Karpas-422 (cell line): ENCODE results near the gene SHC4. TPM values are rescaled to one million over a fixed set of nuclear protein-coding genes. Genes with fewer than 3 reads are reported as not detected.

ENCODE experiments used
- DNase-seq: peaks from one replicate; pipeline ENCODE4 v3.0.0-alpha.2; 2015
- H2AFZ ChIP-seq: fragments of 200-600 bp; sonication (generic); 2 replicates; pipeline ENCODE4 v1.6.1; 2014; ENCODE audit warnings: antibody characterized with exemption, low read length, mixed read lengths
- H3K27ac ChIP-seq: fragments of 200-600 bp; sonication (generic); 2 replicates; pipeline ENCODE4 v1.5.1; 2014; ENCODE audit warnings: mild to moderate bottlenecking, low read length, moderate library complexity
- H3K27me3 ChIP-seq: fragments of 200-600 bp; sonication (generic); 2 replicates; pipeline ENCODE4 v1.6.1; 2014; ENCODE audit warnings: low read length, mixed read lengths
- H3K36me3 ChIP-seq: fragments of 200-600 bp; sonication (generic); 2 replicates; pipeline ENCODE4 v1.6.1; 2014; ENCODE audit warnings: low read length, mixed read lengths; ENCODE audit not compliant: insufficient read depth
- H3K4me1 ChIP-seq: fragments of 200-600 bp; sonication (generic); 2 replicates; pipeline ENCODE4 v1.6.1; 2014; ENCODE audit warnings: mild to moderate bottlenecking, low read length, mixed read lengths
- H3K4me2 ChIP-seq: fragments of 200-600 bp; sonication (generic); 2 replicates; pipeline ENCODE4 v1.6.1; 2014; ENCODE audit warnings: low read length, low read depth, mild to moderate bottlenecking; ENCODE audit not compliant: poor library complexity, severe bottlenecking
- H3K4me3 ChIP-seq: fragments of 200-600 bp; sonication (generic); 2 replicates; pipeline ENCODE4 v1.5.1; 2014; ENCODE audit warnings: mild to moderate bottlenecking, antibody characterized with exemption, low read length, mixed read lengths
- H3K79me2 ChIP-seq: fragments of 200-600 bp; sonication (generic); 2 replicates; pipeline ENCODE4 v1.6.1; 2014; ENCODE audit warnings: mild to moderate bottlenecking, low read length, mixed read lengths
- H3K9ac ChIP-seq: fragments of 200-600 bp; sonication (generic); 2 replicates; pipeline ENCODE4 v1.6.0; 2014; ENCODE audit warnings: low read length
- H3K9me2 ChIP-seq: fragments of 200-600 bp; sonication (generic), shearing (Covaris generic); replicated peaks from 2 replicates; pipeline ENCODE4 v1.6.0; 2014; ENCODE audit warnings: mild to moderate bottlenecking, low read length, moderate library complexity; ENCODE audit not compliant: insufficient read depth
- H3K9me3 ChIP-seq: fragments of 300-700, 200-600 bp; sonication (generic); 2 replicates; pipeline ENCODE4 v1.6.1; 2014; ENCODE audit warnings: low read length, mixed read lengths
- H4K20me1 ChIP-seq: fragments of 200-600 bp; sonication (generic); 2 replicates; pipeline ENCODE4 v1.6.1; 2014; ENCODE audit warnings: mild to moderate bottlenecking, antibody characterized with exemption, low read length, low read depth; ENCODE audit not compliant: insufficient read depth
- total RNA-seq: library from RNA; depleted of rRNA; stranded (reverse); fragments of >200 nt; shearing (Covaris generic); gene quantifications from 2 replicates; pipeline ENCODE4 v1.2.3, GENCODE V29; 2014; ENCODE audit warnings: low replicate concordance

The SHC4 gene
- total RNA-seq, 1 experiment from 2014 or later: not detected

DNA sequence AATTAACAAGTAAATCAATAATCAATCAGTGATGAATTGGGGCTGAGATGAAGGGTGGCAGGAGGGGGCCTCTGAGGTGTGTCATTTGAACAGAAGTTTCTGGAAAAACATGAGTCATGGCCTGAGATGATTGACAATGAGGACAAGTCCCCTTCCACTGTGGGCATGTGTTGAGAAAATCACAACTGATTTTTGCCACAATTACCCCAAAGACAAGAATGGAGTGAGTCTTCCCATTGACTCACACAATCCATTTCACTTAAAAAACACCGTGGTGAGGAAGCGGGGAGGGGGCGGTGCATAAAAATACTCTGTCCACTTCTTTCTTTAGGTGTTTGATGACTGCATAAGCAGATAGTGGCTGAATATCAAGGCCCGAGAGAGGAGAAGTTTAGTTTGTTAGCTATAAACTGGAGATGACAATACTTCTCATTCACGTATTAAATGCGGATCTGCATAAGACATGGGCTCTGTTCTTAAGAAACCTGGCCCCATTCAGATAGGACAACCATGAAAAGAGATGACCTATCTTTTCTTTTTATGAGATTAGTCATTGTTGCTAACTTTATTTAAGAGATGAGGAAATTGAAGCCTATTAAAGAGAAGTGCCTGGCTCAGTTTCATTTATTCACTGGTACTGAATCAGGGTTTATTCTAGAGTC is 34.7 kb downstream of the SHC4 start:
- DNase-seq: no peak
- Histone ChIP-seq H3K4me2 (no peak overlapping the region), H3K79me2 (no peaks in the 10 kb centered on the region), H3K36me3 (no peaks in the 10 kb centered on the region), H3K9ac (no peak overlapping the region), H3K9me3 (no peaks in the 10 kb centered on the region), H3K4me1 (no peaks in the 10 kb centered on the region), H3K27me3 (no peaks in the 10 kb centered on the region), H3K27ac (no peak overlapping the region), H2AFZ (no peak overlapping the region), H3K9me2 (no peaks in the 10 kb centered on the region), H4K20me1 (no peaks in the 10 kb centered on the region), H3K4me3 (no peak overlapping the region)

DNA sequence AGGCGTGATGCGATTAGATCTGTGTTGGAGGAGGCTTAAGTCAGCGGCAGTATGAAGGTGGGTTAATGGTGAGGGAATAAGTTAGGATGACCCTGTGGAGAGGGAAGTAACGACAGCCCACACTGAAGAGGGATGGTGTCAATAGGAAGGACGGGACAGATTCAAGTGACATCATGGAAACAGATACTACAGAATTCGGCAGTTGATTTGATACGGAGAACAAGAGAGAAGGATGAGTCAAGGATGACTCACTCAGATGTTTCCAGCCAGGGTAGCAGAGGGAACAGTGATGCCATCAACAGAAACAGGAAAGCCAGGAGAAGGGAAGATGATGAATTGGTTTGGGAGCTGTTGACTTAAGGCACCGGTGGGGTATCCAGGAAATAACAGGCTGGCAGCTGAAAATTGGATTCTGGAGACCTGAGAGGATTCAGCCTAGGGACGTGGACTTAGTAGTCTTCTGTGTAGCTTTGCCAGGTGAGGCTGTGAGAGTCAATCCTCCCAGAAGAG is 38.0 kb downstream of the SHC4 start:
- Histone ChIP-seq H3K9ac (no peak overlapping the region), H3K36me3 (no peaks in the 10 kb centered on the region), H4K20me1 (no peaks in the 10 kb centered on the region), H3K9me3 (no peaks in the 10 kb centered on the region), H3K27ac (no peak overlapping the region), H3K79me2 (no peaks in the 10 kb centered on the region), H3K4me3 (no peak overlapping the region), H3K9me2 (no peaks in the 10 kb centered on the region), H3K27me3 (no peaks in the 10 kb centered on the region), H3K4me1 (no peaks in the 10 kb centered on the region), H3K4me2 (no peak overlapping the region), H2AFZ (no peak overlapping the region)
- no peak for DNase-seq

DNA sequence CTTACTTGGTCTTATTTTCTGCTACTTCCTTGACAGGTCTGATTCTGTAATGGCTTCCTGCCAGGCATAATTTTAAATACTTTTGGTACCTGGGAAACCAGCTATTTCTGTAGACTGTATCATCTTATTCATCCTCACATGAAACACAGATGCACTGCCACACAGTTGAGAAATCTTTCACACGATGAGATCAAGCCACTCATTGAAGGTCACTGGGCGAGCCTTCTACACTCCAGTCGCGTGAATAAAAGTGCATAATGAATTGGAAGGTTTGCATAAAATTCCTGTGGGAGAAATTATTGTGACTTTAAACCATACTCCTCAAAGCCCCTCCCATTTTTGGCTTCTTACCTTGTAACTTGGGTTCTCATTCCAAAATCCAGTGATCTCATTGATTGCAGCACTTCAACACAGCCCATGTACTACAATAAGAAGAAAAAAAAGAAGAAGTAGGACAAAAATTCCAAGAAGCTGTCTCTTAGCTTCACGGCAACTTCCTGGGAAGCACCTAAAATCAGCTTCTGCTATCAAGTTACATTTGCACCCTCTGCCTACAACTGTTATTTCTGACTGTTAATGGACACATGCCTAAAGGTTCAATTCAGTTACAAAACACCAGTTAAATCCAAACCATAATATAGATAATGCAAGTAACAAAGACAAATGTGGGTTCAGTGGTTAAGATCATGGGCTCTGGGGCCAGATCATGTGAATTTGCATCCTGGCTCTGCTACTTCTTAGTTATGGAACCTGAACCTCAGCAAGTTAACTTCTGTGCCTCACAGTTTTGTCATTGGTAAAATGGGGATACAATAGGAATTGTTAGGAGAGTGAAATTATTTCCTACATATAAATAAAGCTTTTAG is 39.0 kb downstream of the SHC4 start:
- H3K27ac ChIP-seq: no peak overlapping the region
- H3K9ac ChIP-seq: no peak overlapping the region
- no peak overlapping the region for H3K4me3 ChIP-seq
- no peak overlapping the region for H2AFZ ChIP-seq
- no peaks in the 10 kb centered on the region for H3K4me1 ChIP-seq
- H3K9me2 ChIP-seq: no peaks in the 10 kb centered on the region
- no peaks in the 10 kb centered on the region for H3K79me2 ChIP-seq
- H3K9me3 ChIP-seq: no peaks in the 10 kb centered on the region
- H4K20me1 ChIP-seq: no peaks in the 10 kb centered on the region
- no peaks in the 10 kb centered on the region for H3K27me3 ChIP-seq
- no peak overlapping the region for H3K4me2 ChIP-seq
- H3K36me3 ChIP-seq: no peaks in the 10 kb centered on the region
- no peak for DNase-seq

GRCh38 chr15:48922046-48922445 is 41.7 kb downstream of the SHC4 start:
- Histone ChIP-seq H3K79me2 (no peaks in the 10 kb centered on the region), H3K9me2 (no peaks in the 10 kb centered on the region), H3K9me3 (no peaks in the 10 kb centered on the region), H3K27me3 (no peaks in the 10 kb centered on the region), H3K4me1 (no peaks in the 10 kb centered on the region), H3K4me2 (no peak overlapping the region), H3K36me3 (no peaks in the 10 kb centered on the region), H2AFZ (no peak overlapping the region), H3K27ac (no peak overlapping the region), H3K9ac (no peak overlapping the region), H4K20me1 (no peaks in the 10 kb centered on the region), H3K4me3 (no peak overlapping the region)
- DNase-seq: no peak

DNA sequence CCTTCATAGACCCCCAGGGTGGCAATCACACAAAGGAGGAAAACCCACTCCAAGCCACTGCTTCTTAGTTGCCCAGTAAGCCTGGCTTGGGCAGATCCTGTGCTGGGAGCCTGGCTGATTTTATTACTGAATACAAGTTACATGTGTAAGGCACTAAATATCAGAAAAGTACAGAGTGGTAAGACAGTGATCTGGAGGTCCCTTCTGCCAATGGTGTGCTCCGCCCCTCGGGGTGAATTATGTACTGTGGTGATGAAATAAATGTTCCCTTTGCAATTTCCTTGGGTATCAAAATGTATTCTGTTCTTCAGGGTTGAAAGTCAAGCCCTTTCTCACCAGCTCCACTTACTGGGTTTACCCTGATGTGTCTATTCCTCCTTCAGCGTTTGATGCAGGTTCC is 47.0 kb downstream of the SHC4 start:
- DNase-seq: no peak
- no peaks in the 10 kb centered on the region for H3K4me1 ChIP-seq
- no peaks in the 10 kb centered on the region for H4K20me1 ChIP-seq
- H3K36me3 ChIP-seq: no peaks in the 10 kb centered on the region
- no peak overlapping the region for H3K4me2 ChIP-seq
- no peak overlapping the region for H3K9ac ChIP-seq
- no peaks in the 10 kb centered on the region for H3K9me3 ChIP-seq
- H3K4me3 ChIP-seq: no peak overlapping the region
- no peaks in the 10 kb centered on the region for H3K27me3 ChIP-seq
- no peaks in the 10 kb centered on the region for H3K79me2 ChIP-seq
- H3K9me2 ChIP-seq: no peaks in the 10 kb centered on the region
- H3K27ac ChIP-seq: no peak overlapping the region
- no peak overlapping the region for H2AFZ ChIP-seq

GRCh38 chr15:48915861-48916260 is 47.9 kb downstream of the SHC4 start:
- no peaks in the 10 kb centered on the region for H3K79me2 ChIP-seq
- no peak overlapping the region for H2AFZ ChIP-seq
- H3K9me3 ChIP-seq: no peaks in the 10 kb centered on the region
- no peak for DNase-seq
- H3K9ac ChIP-seq: no peak overlapping the region
- no peak overlapping the region for H3K4me3 ChIP-seq
- H4K20me1 ChIP-seq: no peaks in the 10 kb centered on the region
- no peaks in the 10 kb centered on the region for H3K4me1 ChIP-seq
- no peaks in the 10 kb centered on the region for H3K9me2 ChIP-seq
- no peaks in the 10 kb centered on the region for H3K36me3 ChIP-seq
- H3K4me2 ChIP-seq: no peak overlapping the region
- H3K27me3 ChIP-seq: no peaks in the 10 kb centered on the region
- no peak overlapping the region for H3K27ac ChIP-seq

DNA sequence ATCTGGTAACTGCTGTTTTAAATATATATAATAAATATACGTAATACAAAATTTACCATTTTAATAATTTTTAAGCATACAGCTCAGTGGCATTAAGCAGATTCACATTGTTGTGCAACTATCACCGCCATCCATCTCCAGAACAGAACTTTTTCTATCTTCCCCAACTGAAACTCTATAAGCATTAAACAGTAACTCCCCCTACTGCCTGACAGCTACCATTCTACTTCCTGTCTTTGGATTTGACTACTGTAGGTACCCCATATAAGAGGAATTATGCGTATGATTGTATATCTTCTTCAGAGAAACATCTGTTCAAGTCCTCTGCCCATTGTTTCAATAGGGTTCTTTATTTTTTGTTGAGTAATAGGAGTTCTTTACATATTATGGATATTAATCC is 49.0 kb downstream of the SHC4 start:
- no peaks in the 10 kb centered on the region for H3K36me3 ChIP-seq
- H3K79me2 ChIP-seq: no peaks in the 10 kb centered on the region
- no peaks in the 10 kb centered on the region for H3K9me3 ChIP-seq
- no peaks in the 10 kb centered on the region for H3K27me3 ChIP-seq
- H3K27ac ChIP-seq: no peak overlapping the region
- H3K9me2 ChIP-seq: no peaks in the 10 kb centered on the region
- H3K4me3 ChIP-seq: no peak overlapping the region
- no peaks in the 10 kb centered on the region for H4K20me1 ChIP-seq
- no peak overlapping the region for H3K9ac ChIP-seq
- no peak overlapping the region for H3K4me2 ChIP-seq
- no peak overlapping the region for H2AFZ ChIP-seq
- no peaks in the 10 kb centered on the region for H3K4me1 ChIP-seq
- DNase-seq: peak; percentile 53

GRCh38 chr15:48913141-48913540 is 50.6 kb downstream of the SHC4 start:
- Histone ChIP-seq H3K36me3 (no peaks in the 10 kb centered on the region), H3K27me3 (no peaks in the 10 kb centered on the region), H4K20me1 (no peaks in the 10 kb centered on the region), H3K9ac (no peak overlapping the region), H3K9me3 (no peaks in the 10 kb centered on the region), H3K9me2 (no peaks in the 10 kb centered on the region), H3K4me3 (no peak overlapping the region), H3K4me1 (no peaks in the 10 kb centered on the region), H3K27ac (no peak overlapping the region), H3K4me2 (no peak overlapping the region), H2AFZ (no peak overlapping the region), H3K79me2 (no peaks in the 10 kb centered on the region)
- DNase-seq: no peak
